Stomach (tissue), 9 donors: ENCODE data around the gene AEBP2. TPM values are rescaled to one million over a fixed set of nuclear protein-coding genes. Genes with fewer than 3 reads are reported as not detected.

Experiments used
- DNase-seq, 2 donors: peaks; one replicate each; pipeline versions ENCODE4 v3.0.0 to v3.0.0-alpha.2; 2013 to 2019
- H3K27ac ChIP-seq, 5 donors: fragments of 200-600 bp in 4 of 5; sonication (generic) in 4 of 5; one replicate each; pipeline ENCODE4 v1.5.1; 2013 to 2019; ENCODE audit warnings: mild to moderate bottlenecking in 1 of 5, moderate library complexity in 1 of 5
- H3K27me3 ChIP-seq, 3 donors: fragments of 200-600 bp; sonication (generic); one replicate each; pipeline ENCODE4 v1.5.1; 2017 to 2019; ENCODE audit warnings: mixed run types in 1 of 3
- H3K36me3 ChIP-seq, 4 donors: fragments of 200-600 bp; sonication (generic); 1 replicate in 3 of 4; 2 replicates in 1 of 4; pipeline ENCODE4 v1.5.1; 2016 to 2019
- H3K4me1 ChIP-seq, 4 donors: fragments of 200-600 bp; sonication (generic); one replicate each; pipeline ENCODE4 v1.5.1; 2016 to 2019
- H3K4me3 ChIP-seq, 4 donors: fragments of 200-600 bp; sonication (generic) in 3 of 4; one replicate each; pipeline ENCODE4 v1.5.1; 2016 to 2019; ENCODE audit warnings: mild to moderate bottlenecking in 1 of 4
- H3K9me3 ChIP-seq, 4 donors: fragments of 200-600 bp; sonication (generic); one replicate each; pipeline ENCODE4 v1.5.1; 2016 to 2019
- CTCF ChIP-seq, 7 experiments: fragments of 450-650 bp in 4 of 7; fragments of 200-600 bp in 3 of 7; sonication (generic) in 3 of 7; IDR thresholded peaks; one replicate each; pipeline ENCODE4 v1.5.1; 2016 to 2019; ENCODE audit warnings: antibody characterized with exemption in 7 of 7, control low read depth in 2 of 7, mild to moderate bottlenecking in 1 of 7
- EP300 ChIP-seq: sonication (generic); formaldehyde crosslinking; IDR thresholded peaks from one replicate; pipeline ENCODE4 v1.6.1; 2017; ENCODE audit warnings: antibody characterized with exemption
- POLR2A ChIP-seq, 4 donors: fragments of 450-650 bp; IDR thresholded peaks; one replicate each; pipeline ENCODE4 v1.6.1; 2016; ENCODE audit warnings: antibody characterized with exemption in 4 of 4, control low read depth in 2 of 4, mild to moderate bottlenecking in 1 of 4, moderate library complexity in 1 of 4
- POLR2AphosphoS5 ChIP-seq, 3 donors: sonication (generic); formaldehyde crosslinking; IDR thresholded peaks; one replicate each; pipeline ENCODE4 v1.6.1; 2016; ENCODE audit warnings: antibody characterized with exemption in 3 of 3
- WGBS, 5 donors: extraction: QIAGEN DNeasy Blood & Tissue Kit in 3 of 5; methylation state at CpG; one replicate each; pipeline versions ENCODE4 v1.1.5 to v1.1.7; 2013 to 2018; 5-methylcytosine and 5-hydroxymethylcytosine counted together
- intact Hi-C: fragments of 100-400 bp; cut with DNase I; formaldehyde crosslinking; loops from one replicate; pipeline ENCODE4 v1.15.1; 2023; ENCODE audit warnings: low total_unique reads
- polyA plus RNA-seq, 3 donors: library from polyadenylated mRNA; stranded (reverse); fragments of 200-250 nt; gene quantifications; one replicate each; pipeline ENCODE4 v1.2.3, GENCODE V29; 2013
- total RNA-seq, 5 donors: library from RNA; depleted of rRNA; stranded (reverse); fragments of >200 nt; gene quantifications; one replicate each; pipeline versions ENCODE4 v1.1.0 to v1.2.3, GENCODE V29; 2014 to 2016
- donor health status: healthy with polysubstance abuse.
- donor health status: Bipolar disorder and iron deficiency.
- donor health status: healthy.

Gene AEBP2
- total and polyA plus RNA-seq, 8 donors, result 8.6 to 51.8 (median 24.3) TPM

GRCh38 chr12:19490908-19491307 is 51.6 kb downstream of the AEBP2 start:
- no peak for DNase-seq

GRCh38 chr12:19491863-19492262 is 52.6 kb downstream of the AEBP2 start:
- intact Hi-C loops, result no loop called here
- TF ChIP-seq CTCF (IDR thresholded peaks at IDR 0.05) (no peak), POLR2A (IDR thresholded peaks at IDR 0.05) (no peak), EP300 (no peak), POLR2AphosphoS5 (IDR thresholded peaks at IDR 0.05) (no peak)
- Histone ChIP-seq H3K4me1 (peaks cover 0 to 12% (median 3%) of the 10 kb centered on the region in 4 donors), H3K36me3 (peaks cover 0 to 27% (median 22%) of the 10 kb centered on the region in 4 donors), H3K9me3 (no peaks in the 10 kb centered on the region), H3K27me3 (no peaks in the 10 kb centered on the region), H3K4me3 (no peak overlapping the region), H3K27ac (no peak overlapping the region)
- DNase-seq, result no peak
- 67 to 88% (median 80%) methylated on average over 3 of the region's 3 CpGs for WGBS, 5 donors

More at GRCh38 chr12:19490908-19491307, 51.6 kb downstream of the AEBP2 start:
- H3K4me3 ChIP-seq, result no peak overlapping the region
- 73 to 88% (median 78%) methylated on average over 3 of the region's 3 CpGs for WGBS, 5 donors
- TF ChIP-seq POLR2A (IDR thresholded peaks at IDR 0.05) (no peak), EP300 (no peak), CTCF (IDR thresholded peaks at IDR 0.05) (no peak)
- no peaks in the 10 kb centered on the region for H3K27me3 ChIP-seq
- no peaks in the 10 kb centered on the region for H3K9me3 ChIP-seq
- peaks cover 0 to 12% (median 3%) of the 10 kb centered on the region in 4 donors for H3K4me1 ChIP-seq
- no peak overlapping the region for H3K27ac ChIP-seq
- intact Hi-C loops, result no loop called here
- peaks cover 0 to 24% (median 21%) of the 10 kb centered on the region in 4 donors for H3K36me3 ChIP-seq

GRCh38 chr12:19496219-19496878 is 57.1 kb downstream of the AEBP2 start:
- no peak for TF ChIP-seq CTCF (IDR thresholded peaks at IDR 0.05)
- no peak for TF ChIP-seq POLR2A (IDR thresholded peaks at IDR 0.05)
- TF ChIP-seq POLR2AphosphoS5 (IDR thresholded peaks at IDR 0.05), result no peak
- no peak for TF ChIP-seq EP300
- WGBS, 5 donors, result 76 to 94% (median 90%) methylated on average over 5 of the region's 5 CpGs
- DNase-seq, result no peak
- no peaks in the 10 kb centered on the region for H3K27me3 ChIP-seq
- H3K4me3 ChIP-seq, result no peak overlapping the region
- peaks cover 0 to 31% (median 8%) of the 10 kb centered on the region in 4 donors for H3K4me1 ChIP-seq
- no peaks in the 10 kb centered on the region for H3K9me3 ChIP-seq
- intact Hi-C loops, result no loop called here
- H3K27ac ChIP-seq, result no peak overlapping the region
- H3K36me3 ChIP-seq, result peaks cover 5 to 45% (median 35%) of the 10 kb centered on the region in 4 donors

- Histone ChIP-seq H3K4me1 (peaks cover 0 to 24% (median 5%) of the 10 kb centered on the region in 4 donors), H3K36me3 (peaks cover 5 to 54% (median 48%) of the 10 kb centered on the region in 4 donors), H3K4me3 (no peak overlapping the region), H3K9me3 (no peaks in the 10 kb centered on the region), H3K27ac (no peak overlapping the region), H3K27me3 (no peaks in the 10 kb centered on the region)
- no peak for DNase-seq
- TF ChIP-seq EP300 (no peak), POLR2A (IDR thresholded peaks at IDR 0.05) (no peak), POLR2AphosphoS5 (IDR thresholded peaks at IDR 0.05) (no peak), CTCF (IDR thresholded peaks at IDR 0.05) (no peak)
- intact Hi-C loops, result no loop called here
- WGBS, 5 donors, result 25 to 35% (median 31%) methylated on average over 2 of the region's 2 CpGs
Observed at GRCh38 chr12:19498099-19498498, 58.8 kb downstream of the AEBP2 start.
